HepG2 (cell line): ENCODE data around the gene BST1. TPM values are rescaled to one million over a fixed set of nuclear protein-coding genes. Genes with fewer than 3 reads are reported as not detected.
A peak's percentile ranks its signal among the peaks of the same experiment; 100 is the strongest.

Source experiments
- ATAC-seq: fragments of 200-7000 bp; cut with Tn5 transposase; 3 replicates; pipeline ENCODE4 v1.9.1; 2020; ENCODE audit warnings: mild to moderate bottlenecking, moderate library complexity
- Bru-seq: library from RNA; stranded (reverse); fragments of 400-500 nt; gene quantifications from one replicate; lab custom pipeline; 2021; lab: Mats Ljungman, UMichigan
- BruChase-seq, 2 experiments: library from RNA; stranded (reverse); fragments of 400-500 nt; gene quantifications; one replicate each; lab custom pipeline; 2021; lab: Mats Ljungman, UMichigan
- BruUV-seq: library from RNA; stranded (reverse); fragments of 400-500 nt; replicated peaks from 2 replicates; lab custom pipeline; 2021; lab: Mats Ljungman, UMichigan
- CTCF ChIA-PET: fragments of 300-600 bp; formaldehyde crosslinking; extraction: SDS; loops from one replicate; lab custom pipeline; 2021; ENCODE audit warnings: low total read pairs, inconsistent platforms, low intra/inter-chr PET ratio; lab: Yijun Ruan, JAX
- POLR2A ChIA-PET: fragments of 350-600 bp; sonication (Branson Sonifier 250); formaldehyde crosslinking; loops from one replicate; lab custom pipeline; 2020; ENCODE audit warnings: antibody characterized with exemption, inconsistent platforms; lab: Yijun Ruan, JAX
- DNase-seq: peaks from one replicate; pipeline ENCODE4 v3.0.0-alpha.2; 2015; ENCODE audit warnings: low spot score
- FAIRE-seq: peaks from 3 replicates; lab custom pipeline; 2011; peaks lifted over from hg19 to GRCh38; lab: Jason Lieb, UNC
- H2AFZ ChIP-seq: one replicate; pipeline ENCODE4 v1.6.1; 2011; ENCODE audit warnings: low read length, inconsistent platforms
- H3K27ac ChIP-seq: fragments of 300-600 bp; 3 replicates; pipeline ENCODE4 v1.8.0; 2011; ENCODE audit warnings: mixed run types, mild to moderate bottlenecking, mixed read lengths, low read length, inconsistent platforms; ENCODE audit not compliant: insufficient read depth; ENCODE audit errors: extremely low read length
- H3K27me3 ChIP-seq, 2 experiments: fragments of 200-600 bp in 1 of 2; 2 replicates in 1 of 2; 3 replicates in 1 of 2; pipeline versions ENCODE4 v1.6.0 to v1.8.0; 2011; ENCODE audit warnings: low read length in 2 of 2, mild to moderate bottlenecking in 2 of 2, moderate library complexity in 2 of 2, inconsistent platforms in 1 of 2; ENCODE audit not compliant: insufficient read depth in 2 of 2, control insufficient read depth in 1 of 2
- H3K36me3 ChIP-seq, 2 experiments: fragments of 200-600 bp in 1 of 2; replicated peaks in 1 of 2; 2 replicates in 1 of 2; 3 replicates in 1 of 2; pipeline versions ENCODE4 v1.5.1 to v1.8.0; 2011; ENCODE audit warnings: low read length in 2 of 2, inconsistent platforms in 1 of 2; ENCODE audit not compliant: insufficient read depth in 2 of 2, control insufficient read depth in 1 of 2
- H3K4me1 ChIP-seq: 2 replicates; pipeline ENCODE4 v1.5.1; 2012; ENCODE audit warnings: low read length, inconsistent platforms; ENCODE audit not compliant: insufficient read depth
- H3K4me2 ChIP-seq: 2 replicates; pipeline ENCODE4 v1.6.0; 2011; ENCODE audit warnings: low read depth, low read length, inconsistent platforms
- H3K4me3 ChIP-seq, 3 experiments: fragments of 200-600 bp in 1 of 3; sonication (generic), shearing (Covaris generic) in 1 of 3; replicated peaks in 1 of 3; 2 replicates each; pipeline ENCODE4 v1.5.1; 2011 to 2016; ENCODE audit warnings: low read length in 3 of 3, inconsistent platforms in 2 of 3, low read depth in 2 of 3, mild to moderate bottlenecking in 2 of 3, control low read depth in 1 of 3, mixed read lengths in 1 of 3; ENCODE audit not compliant: insufficient read depth in 1 of 3
- H3K79me2 ChIP-seq: one replicate; pipeline ENCODE4 v1.6.1; 2011; ENCODE audit warnings: low read length, inconsistent platforms; ENCODE audit not compliant: insufficient read depth
- H3K9ac ChIP-seq: 2 replicates; pipeline ENCODE4 v1.6.0; 2011; ENCODE audit warnings: mild to moderate bottlenecking, low read depth, low read length, inconsistent platforms; ENCODE audit not compliant: insufficient read depth
- H3K9me3 ChIP-seq: 2 replicates; pipeline ENCODE4 v1.5.1; 2012; ENCODE audit warnings: mild to moderate bottlenecking, low read length
- H4K20me1 ChIP-seq: 2 replicates; pipeline ENCODE4 v1.6.0; 2011; ENCODE audit warnings: inconsistent platforms, mild to moderate bottlenecking, low read length, moderate library complexity; ENCODE audit not compliant: insufficient read depth
- FOSL1 ChIP-seq: sonication (generic); formaldehyde crosslinking; IDR thresholded peaks from 2 replicates; pipeline ENCODE4 v1.9.0; 2021; ENCODE audit warnings: missing genetic modification reagents, borderline replicate concordance
- ZNF180 ChIP-seq: sonication (generic); formaldehyde crosslinking; IDR thresholded peaks from 2 replicates; pipeline ENCODE4 v1.4.0; 2020; ENCODE audit warnings: low read depth, missing genetic modification reagents, borderline replicate concordance
- ZNF350 ChIP-seq: sonication (generic); formaldehyde crosslinking; IDR thresholded peaks from 2 replicates; pipeline ENCODE4 v1.4.0; 2020; ENCODE audit warnings: mild to moderate bottlenecking, low read depth, missing genetic modification reagents, borderline replicate concordance
- WGBS: methylation state at CpG from one replicate; pipeline ENCODE4 v1.1.6; 2017; ENCODE audit warnings: low lambda C conversion rate; 5-methylcytosine and 5-hydroxymethylcytosine counted together
- in situ Hi-C: cut with HindIII; loops from 2 replicates; pipeline ENCODE4 v1.10.0; 2017; ENCODE audit warnings: low pct_unique_long_range_greater_than_20kb; ENCODE audit not compliant: extremely low pct_ligation_motif_present
- intact Hi-C: fragments of 100-400 bp; cut with micrococcal nuclease; formaldehyde crosslinking; loops from one replicate; pipeline ENCODE4 v1.10.0; 2022; ENCODE audit not compliant: unreplicated experiment
- long read RNA-seq, 2 experiments: library from RNA in 1 of 2; library from polyadenylated mRNA in 1 of 2; stranded (forward) in 1 of 2; unstranded in 1 of 2; transcript quantifications; one replicate each; pipeline ENCODE4 v2.0.0, GENCODE V29; 2019 to 2022
- polyA minus RNA-seq, 3 experiments: library from RNA; depleted of rRNA, polyadenylated mRNA; stranded (reverse); fragments of >200 nt; gene quantifications; 2 replicates each; pipeline ENCODE4 v1.2.3, GENCODE V29; 2011; ENCODE audit warnings: low replicate concordance in 1 of 3
- polyA plus RNA-seq, 8 experiments: library from polyadenylated mRNA; depleted of rRNA in 3 of 8; stranded (reverse) in 7 of 8; unstranded in 1 of 8; fragments of >200 nt; fragmentation: Illumina TruSeq in 4 of 8; extraction: Trizol in 4 of 8; gene quantifications; 2 replicates each; pipeline versions ENCODE4 v1.2.1 to v1.2.3, GENCODE V29; 2011 to 2016; ENCODE audit warnings: low read depth in 4 of 8, missing spikeins in 1 of 8, mixed read lengths in 1 of 8; ENCODE audit not compliant: insufficient read depth in 1 of 8
- total RNA-seq, 5 experiments: library from RNA; depleted of rRNA; stranded (reverse); fragments of >200 nt; fragmentation: Illumina TruSeq; extraction: Trizol; gene quantifications; 2 replicates each; pipeline ENCODE4 v1.2.3, GENCODE V29; 2016; ENCODE audit warnings: low read depth in 1 of 5
- TF ChIP-seq, protein P1 (sequence below): sonication (generic); formaldehyde crosslinking; conservative IDR thresholded peaks from 2 replicates; pipeline ENCODE4 v1.8.0; 2022; ENCODE audit warnings: low read depth, missing genetic modification reagents
- TF ChIP-seq, protein P2 (sequence below): sonication (generic); formaldehyde crosslinking; IDR thresholded peaks from 2 replicates; pipeline ENCODE4 v1.4.0; 2020; ENCODE audit warnings: missing genetic modification reagents

The BST1 gene, protein sequence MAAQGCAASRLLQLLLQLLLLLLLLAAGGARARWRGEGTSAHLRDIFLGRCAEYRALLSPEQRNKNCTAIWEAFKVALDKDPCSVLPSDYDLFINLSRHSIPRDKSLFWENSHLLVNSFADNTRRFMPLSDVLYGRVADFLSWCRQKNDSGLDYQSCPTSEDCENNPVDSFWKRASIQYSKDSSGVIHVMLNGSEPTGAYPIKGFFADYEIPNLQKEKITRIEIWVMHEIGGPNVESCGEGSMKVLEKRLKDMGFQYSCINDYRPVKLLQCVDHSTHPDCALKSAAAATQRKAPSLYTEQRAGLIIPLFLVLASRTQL
- total RNA-seq (2016; rRNA removed; fragmentation: Illumina TruSeq; extraction: Trizol) (0.22 and 0.49 TPM in 2 replicates), polyA plus RNA-seq (2011; rRNA removed) (0.09 and 0.10 TPM in 2 replicates), polyA minus RNA-seq (2011; rRNA and poly(A)+ RNA removed; ENCODE audit: low replicate concordance) (not detected in 2 replicates), Bru-seq, nascent RNA (percentile 23 among the genes with signal in this experiment), BruChase-seq, experiment 1, labeled RNA remaining after a 6-hour chase (percentile 31 among the genes with signal in this experiment), BruChase-seq, experiment 2, labeled RNA remaining after a 2-hour chase (percentile 36 among the genes with signal in this experiment)
- 0.30 and 0.62 TPM in 2 replicates for total RNA-seq (2016; cell fraction: cytosol; rRNA removed; fragmentation: Illumina TruSeq; extraction: Trizol; ENCODE audit: low read depth)
- total RNA-seq (2016; cell fraction: insoluble cytoplasmic fraction; rRNA removed; fragmentation: Illumina TruSeq; extraction: Trizol) = 0.12 and 0.26 TPM in 2 replicates
- 0.53 and 0.83 TPM in 2 replicates for total RNA-seq (2016; cell fraction: membrane; rRNA removed; fragmentation: Illumina TruSeq; extraction: Trizol)
- total RNA-seq (2016; cell fraction: nucleus; rRNA removed; fragmentation: Illumina TruSeq; extraction: Trizol) = not detected in 2 replicates
- 0.15 and 0.23 TPM in 2 replicates for polyA plus RNA-seq (2011; cell fraction: cytosol; rRNA removed)
- polyA plus RNA-seq (2011; cell fraction: nucleus; rRNA removed) = not detected in 2 replicates
- 0.16 and 0.30 TPM in 2 replicates for polyA plus RNA-seq (2012)
- polyA plus RNA-seq (2016; cell fraction: cytosol; fragmentation: Illumina TruSeq; extraction: Trizol; ENCODE audit: low read depth) = 0.53 and 0.61 TPM in 2 replicates
- 0.44 TPM in 1 of 2 replicates, not detected in the other for polyA plus RNA-seq (2016; cell fraction: insoluble cytoplasmic fraction; fragmentation: Illumina TruSeq; extraction: Trizol; ENCODE audit: low read depth)
- 0.40 and 0.46 TPM in 2 replicates for polyA plus RNA-seq (2016; cell fraction: membrane; fragmentation: Illumina TruSeq; extraction: Trizol; ENCODE audit: low read depth)
- polyA plus RNA-seq (2016; cell fraction: nucleus; fragmentation: Illumina TruSeq; extraction: Trizol; ENCODE audit: insufficient read depth, low read depth) = 0.23 TPM in 1 of 2 replicates, not detected in the other
- not detected in 2 replicates for polyA minus RNA-seq (2011; cell fraction: cytosol; rRNA and poly(A)+ RNA removed)
- polyA minus RNA-seq (2011; cell fraction: nucleus; rRNA and poly(A)+ RNA removed) = 0.26 and 0.37 TPM in 2 replicates
- long read RNA-seq, experiment 1 = 0 reads
- long read RNA-seq, experiment 2, partial matches to known transcripts = 0 of 1 reads
- long read RNA-seq, experiment 2, other reads (novel, unspliced or antisense) = 1 of 1 reads

DNA sequence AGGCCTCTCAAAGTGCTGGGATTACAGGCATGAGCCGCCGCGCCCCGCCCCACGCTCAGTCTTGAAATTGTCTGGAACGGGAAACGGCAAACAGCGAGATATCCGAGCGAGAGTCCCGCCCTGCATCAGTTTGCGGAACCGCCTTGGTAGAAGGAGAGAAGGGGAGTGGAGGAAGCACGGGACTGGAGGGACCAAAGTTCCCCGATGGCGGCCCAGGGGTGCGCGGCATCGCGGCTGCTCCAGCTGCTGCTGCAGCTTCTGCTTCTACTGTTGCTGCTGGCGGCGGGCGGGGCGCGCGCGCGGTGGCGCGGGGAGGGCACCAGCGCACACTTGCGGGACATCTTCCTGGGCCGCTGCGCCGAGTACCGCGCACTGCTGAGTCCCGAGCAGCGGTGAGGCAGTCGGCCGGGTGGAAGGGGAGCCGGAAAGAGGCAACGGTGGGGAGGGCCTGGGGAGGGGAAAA is at the start of gene BST1:
Gene BST1 (plus strand): TSS at position 125 of the 463 bp plus-strand sequence. CDS start 80 bp downstream, at position 205.
- FAIRE-seq = no peak
- Histone ChIP-seq H3K36me3 (no peaks in the 10 kb centered on the region), H4K20me1 (no peaks in the 10 kb centered on the region), H3K9me3 (peaks cover 4% of the 10 kb centered on the region; the same call in 1 of the 2 replicates), H3K9ac (no peak within 1 kb of the TSS), H3K4me1 (peaks cover 56% of the 10 kb centered on the region), H2AFZ (no peak within 1 kb of the TSS), H3K27me3 (no peaks in the 10 kb centered on the region), H3K4me2 (no peak within 1 kb of the TSS), H3K27ac (no peak within 1 kb of the TSS), H3K79me2 (no peaks in the 10 kb centered on the region), H3K4me3 (no peak within 1 kb of the TSS)
- DNase-seq = no peak
- in situ Hi-C loops (no loop called here), intact Hi-C loops (no loop called here)
- BruUV-seq = no TSS peak
- TF ChIP-seq ZNF350 (CRISPR knock-in tag) (no peak), ZNF180 (CRISPR knock-in tag) (no peak), FOSL1 (CRISPR knock-in tag) (no peak)
- TF ChIP-seq, protein P1, sequence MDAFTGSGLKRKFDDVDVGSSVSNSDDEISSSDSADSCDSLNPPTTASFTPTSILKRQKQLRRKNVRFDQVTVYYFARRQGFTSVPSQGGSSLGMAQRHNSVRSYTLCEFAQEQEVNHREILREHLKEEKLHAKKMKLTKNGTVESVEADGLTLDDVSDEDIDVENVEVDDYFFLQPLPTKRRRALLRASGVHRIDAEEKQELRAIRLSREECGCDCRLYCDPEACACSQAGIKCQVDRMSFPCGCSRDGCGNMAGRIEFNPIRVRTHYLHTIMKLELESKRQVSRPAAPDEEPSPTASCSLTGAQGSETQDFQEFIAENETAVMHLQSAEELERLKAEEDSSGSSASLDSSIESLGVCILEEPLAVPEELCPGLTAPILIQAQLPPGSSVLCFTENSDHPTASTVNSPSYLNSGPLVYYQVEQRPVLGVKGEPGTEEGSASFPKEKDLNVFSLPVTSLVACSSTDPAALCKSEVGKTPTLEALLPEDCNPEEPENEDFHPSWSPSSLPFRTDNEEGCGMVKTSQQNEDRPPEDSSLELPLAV (CRISPR knock-in tag) = no peak
- TF ChIP-seq, protein P2, sequence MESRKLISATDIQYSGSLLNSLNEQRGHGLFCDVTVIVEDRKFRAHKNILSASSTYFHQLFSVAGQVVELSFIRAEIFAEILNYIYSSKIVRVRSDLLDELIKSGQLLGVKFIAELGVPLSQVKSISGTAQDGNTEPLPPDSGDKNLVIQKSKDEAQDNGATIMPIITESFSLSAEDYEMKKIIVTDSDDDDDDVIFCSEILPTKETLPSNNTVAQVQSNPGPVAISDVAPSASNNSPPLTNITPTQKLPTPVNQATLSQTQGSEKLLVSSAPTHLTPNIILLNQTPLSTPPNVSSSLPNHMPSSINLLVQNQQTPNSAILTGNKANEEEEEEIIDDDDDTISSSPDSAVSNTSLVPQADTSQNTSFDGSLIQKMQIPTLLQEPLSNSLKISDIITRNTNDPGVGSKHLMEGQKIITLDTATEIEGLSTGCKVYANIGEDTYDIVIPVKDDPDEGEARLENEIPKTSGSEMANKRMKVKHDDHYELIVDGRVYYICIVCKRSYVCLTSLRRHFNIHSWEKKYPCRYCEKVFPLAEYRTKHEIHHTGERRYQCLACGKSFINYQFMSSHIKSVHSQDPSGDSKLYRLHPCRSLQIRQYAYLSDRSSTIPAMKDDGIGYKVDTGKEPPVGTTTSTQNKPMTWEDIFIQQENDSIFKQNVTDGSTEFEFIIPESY (CRISPR knock-in tag) = peak; percentile 27; the same call in 1 of the 2 replicates
- ChIA-PET POLR2A (no interaction called here), CTCF (no interaction called here)
- WGBS = 98% methylated on average over 43 of the region's 43 CpGs
- no peak for ATAC-seq
